Measurements from ENCODE around the gene PNMA1.
"Not testable (repeated sequence)": the region's sequence is repeated elsewhere in the genome, so short reads cannot be mapped to it uniquely, and the experiment has no call there.

The PNMA1 gene

DNA sequence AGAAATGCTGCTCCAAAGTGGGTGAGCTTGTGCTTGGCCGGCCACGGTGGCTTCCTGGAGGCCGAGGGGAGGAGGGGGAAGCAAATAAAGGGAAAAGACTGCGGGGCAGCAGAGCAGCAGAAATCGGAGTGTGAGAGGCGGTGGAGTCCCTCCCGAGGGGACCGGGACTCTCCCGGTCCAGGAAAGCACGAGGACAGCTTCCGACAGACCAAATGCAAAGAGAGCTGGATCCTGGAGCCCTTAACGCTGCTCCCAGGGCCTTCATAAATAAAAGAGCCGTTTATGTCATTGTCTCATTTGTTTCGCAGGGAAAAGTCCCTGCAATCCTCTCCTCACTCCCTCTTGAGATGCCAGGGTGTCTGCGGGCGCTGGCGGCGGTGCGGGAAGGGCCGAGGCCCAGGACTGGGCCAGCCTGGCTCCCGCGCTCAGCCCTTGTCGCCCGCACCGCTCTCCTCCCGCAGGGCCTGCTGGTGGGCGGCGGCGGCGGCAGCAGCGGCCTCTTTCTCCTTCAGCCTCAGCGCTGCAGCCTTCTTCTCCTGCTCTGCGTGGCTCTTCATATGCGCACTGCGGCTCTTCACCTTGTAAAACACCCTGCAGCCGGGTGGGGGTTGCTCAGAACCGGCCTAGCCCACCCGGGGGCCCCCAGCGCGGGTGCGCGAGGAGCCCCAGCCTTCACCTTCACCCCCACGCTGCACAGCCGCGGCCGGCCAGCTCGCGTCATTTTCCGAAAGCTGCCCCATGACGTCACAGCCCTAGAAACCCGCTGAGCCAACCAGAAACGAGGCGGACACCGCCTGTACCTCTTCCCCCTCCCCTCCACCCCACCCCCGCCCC is 4.5 kb upstream of the PNMA1 start:
- H3K9ac ChIP-seq (ENCODE audit: low read length): peak overlapping the region; percentile 50
- peak overlapping the region; percentile 74 for H3K27ac ChIP-seq (ENCODE audit: low read depth, low read length)
- peaks cover 65% of the 10 kb centered on the region for H3K36me3 ChIP-seq (ENCODE audit: insufficient read depth, low read length)
- no peaks in the 10 kb centered on the region for H3K27me3 ChIP-seq (ENCODE audit: control insufficient read depth in 1 of 2, insufficient read depth in 2 of 2, low read length in 2 of 2)
- H3K4me1 ChIP-seq (ENCODE audit: insufficient read depth, low read length): peaks cover 21% of the 10 kb centered on the region
- H3K9me3 ChIP-seq (ENCODE audit: low read length): no peaks in the 10 kb centered on the region
- H3K4me3 ChIP-seq (ENCODE audit: low read depth in 1 of 2, low read length in 2 of 2): peak overlapping the region; percentile 37 to 68

DNA sequence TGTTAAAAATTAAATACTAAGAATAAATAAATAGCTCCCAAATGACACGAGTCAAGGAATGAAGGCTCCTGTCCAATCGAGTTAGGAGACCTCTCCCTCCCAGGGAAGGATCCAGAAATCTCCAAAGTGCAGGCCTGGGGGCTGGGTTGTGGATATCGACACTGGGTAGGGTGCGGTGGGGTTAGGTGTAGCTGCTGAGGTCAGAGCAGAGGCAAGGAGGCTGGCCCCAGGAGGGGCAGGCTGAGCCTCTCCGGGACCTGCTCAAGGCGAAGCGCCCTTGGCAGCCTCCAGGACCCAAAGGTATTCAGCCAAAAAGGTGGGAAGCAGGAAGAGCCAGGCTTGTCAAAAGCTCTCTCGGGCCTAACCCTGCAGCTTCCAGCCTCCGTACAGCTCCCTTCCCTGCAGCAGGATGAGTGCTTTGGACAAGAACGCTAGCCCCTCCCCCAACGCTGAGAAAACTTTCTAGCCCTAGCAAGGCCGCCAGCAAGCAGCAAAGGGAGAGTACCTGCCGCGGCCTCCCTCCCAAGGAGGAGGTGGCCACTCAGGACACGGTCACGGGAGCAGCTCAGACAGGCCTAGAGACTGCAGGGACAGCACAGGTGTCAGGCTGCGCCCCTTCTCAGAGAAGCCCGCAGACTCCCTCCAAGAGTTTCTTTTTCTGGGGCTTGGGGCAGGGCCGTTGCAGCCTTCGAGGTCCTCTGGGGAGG is 3.7 kb upstream of the PNMA1 start:
- H3K36me3 ChIP-seq (ENCODE audit: insufficient read depth, low read length): peaks cover 58% of the 10 kb centered on the region
- H3K9me3 ChIP-seq (ENCODE audit: low read length): no peaks in the 10 kb centered on the region
- H3K9ac ChIP-seq (ENCODE audit: low read length): peak overlapping the region; percentile 50

DNA sequence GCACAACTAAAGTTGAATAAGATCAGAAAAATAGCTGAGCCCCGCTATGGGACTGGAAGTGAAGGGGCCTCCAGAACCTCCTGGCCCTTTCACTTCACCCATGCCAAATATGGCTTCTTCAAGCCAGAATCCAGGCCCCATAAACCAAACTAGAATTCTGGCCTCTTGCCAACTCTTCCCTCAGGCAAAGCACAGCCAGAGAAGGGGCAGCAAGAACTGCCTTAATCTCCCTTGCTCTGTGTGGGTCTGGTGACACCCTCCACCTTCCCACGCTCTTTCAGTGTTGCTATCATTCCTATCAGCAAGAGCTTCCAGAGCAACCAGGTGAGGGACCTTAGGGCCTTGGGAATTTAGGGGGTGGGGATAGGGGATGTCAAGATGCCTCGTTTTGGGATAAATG is 3.1 kb upstream of the PNMA1 start:
- no peaks in the 10 kb centered on the region for H3K27me3 ChIP-seq (ENCODE audit: control insufficient read depth in 1 of 2, insufficient read depth in 2 of 2, low read length in 2 of 2)
- H3K27ac ChIP-seq (ENCODE audit: low read depth, low read length): peak overlapping the region; percentile 74
- H3K9ac ChIP-seq (ENCODE audit: low read length): peak overlapping the region; percentile 50
- peak overlapping the region in 1 of 2 donors; percentile 37 for H3K4me3 ChIP-seq (ENCODE audit: low read depth in 1 of 2, low read length in 2 of 2)
- peaks cover 19% of the 10 kb centered on the region for H3K4me1 ChIP-seq (ENCODE audit: insufficient read depth, low read length)
- no peaks in the 10 kb centered on the region for H3K9me3 ChIP-seq (ENCODE audit: low read length)
- peaks cover 52% of the 10 kb centered on the region for H3K36me3 ChIP-seq (ENCODE audit: insufficient read depth, low read length)

More for the DNA sequence above, 3.7 kb upstream of the PNMA1 start:
- Histone ChIP-seq H3K27me3 (ENCODE audit: control insufficient read depth in 1 of 2, insufficient read depth in 2 of 2, low read length in 2 of 2) (no peaks in the 10 kb centered on the region), H3K4me1 (ENCODE audit: insufficient read depth, low read length) (peaks cover 15% of the 10 kb centered on the region), H3K4me3 (ENCODE audit: low read depth in 1 of 2, low read length in 2 of 2) (peak overlapping the region; percentile 37 to 68), H3K27ac (ENCODE audit: low read depth, low read length) (peak overlapping the region; percentile 74)

DNA sequence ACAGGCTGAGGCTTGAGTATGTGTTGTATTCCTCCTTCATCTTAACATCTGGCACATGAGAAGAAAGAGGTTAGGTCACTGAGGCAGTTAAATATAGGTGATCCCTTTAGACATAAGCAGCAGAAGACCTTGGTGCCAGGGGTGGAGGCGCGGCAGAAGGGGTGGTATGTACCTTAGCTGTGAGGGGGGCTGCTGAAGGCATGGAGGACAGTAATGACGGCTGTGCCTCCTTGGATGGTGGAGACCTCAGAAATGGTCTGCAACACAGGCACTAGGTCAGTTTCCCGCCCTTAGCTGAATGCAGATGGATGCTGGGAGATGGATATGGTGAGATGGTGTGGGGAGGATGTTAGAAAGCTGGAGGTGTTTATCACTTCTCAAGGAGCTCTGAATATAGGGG is 1.5 kb upstream of the PNMA1 start:
- Histone ChIP-seq H3K4me3 (ENCODE audit: low read depth in 1 of 2, low read length in 2 of 2) (no peak overlapping the region), H3K9ac (ENCODE audit: low read length) (no peak overlapping the region), H3K9me3 (ENCODE audit: low read length) (no peaks in the 10 kb centered on the region), H3K36me3 (ENCODE audit: insufficient read depth, low read length) (peaks cover 36% of the 10 kb centered on the region), H3K4me1 (ENCODE audit: insufficient read depth, low read length) (peaks cover 28% of the 10 kb centered on the region), H3K27ac (ENCODE audit: low read depth, low read length) (peak overlapping the region; percentile 74), H3K27me3 (ENCODE audit: control insufficient read depth in 1 of 2, insufficient read depth in 2 of 2, low read length in 2 of 2) (no peaks in the 10 kb centered on the region)

DNA sequence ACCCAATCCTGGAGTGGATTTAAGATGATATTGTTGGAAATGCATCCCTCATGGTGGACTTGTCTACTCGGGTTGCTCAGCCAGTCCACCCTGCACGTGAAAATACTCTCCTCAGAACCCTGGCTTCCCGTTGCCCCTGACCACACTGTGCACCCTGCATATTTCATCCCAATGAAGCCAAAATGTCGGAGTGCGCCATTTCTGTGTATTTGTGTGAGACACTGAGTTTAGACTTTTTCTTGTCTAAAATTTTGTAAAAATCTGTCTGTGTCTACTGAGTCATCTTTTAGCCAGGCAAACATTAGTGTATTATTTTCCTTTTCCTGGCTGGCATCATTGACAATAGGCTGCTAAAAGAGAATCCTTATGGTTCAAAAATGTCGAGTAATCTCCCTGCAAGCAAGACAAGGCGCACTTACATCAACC is 485 bp upstream of the PNMA1 start:
- Histone ChIP-seq H3K9ac (ENCODE audit: low read length) (no peak overlapping the region), H3K9me3 (ENCODE audit: low read length) (no peaks in the 10 kb centered on the region), H3K36me3 (ENCODE audit: insufficient read depth, low read length) (peaks cover 29% of the 10 kb centered on the region), H3K27ac (ENCODE audit: low read depth, low read length) (peak overlapping the region; percentile 84), H3K4me1 (ENCODE audit: insufficient read depth, low read length) (peaks cover 27% of the 10 kb centered on the region), H3K4me3 (ENCODE audit: low read depth in 1 of 2, low read length in 2 of 2) (peak overlapping the region; percentile 94 to 96), H3K27me3 (ENCODE audit: control insufficient read depth in 1 of 2, insufficient read depth in 2 of 2, low read length in 2 of 2) (no peaks in the 10 kb centered on the region)

DNA sequence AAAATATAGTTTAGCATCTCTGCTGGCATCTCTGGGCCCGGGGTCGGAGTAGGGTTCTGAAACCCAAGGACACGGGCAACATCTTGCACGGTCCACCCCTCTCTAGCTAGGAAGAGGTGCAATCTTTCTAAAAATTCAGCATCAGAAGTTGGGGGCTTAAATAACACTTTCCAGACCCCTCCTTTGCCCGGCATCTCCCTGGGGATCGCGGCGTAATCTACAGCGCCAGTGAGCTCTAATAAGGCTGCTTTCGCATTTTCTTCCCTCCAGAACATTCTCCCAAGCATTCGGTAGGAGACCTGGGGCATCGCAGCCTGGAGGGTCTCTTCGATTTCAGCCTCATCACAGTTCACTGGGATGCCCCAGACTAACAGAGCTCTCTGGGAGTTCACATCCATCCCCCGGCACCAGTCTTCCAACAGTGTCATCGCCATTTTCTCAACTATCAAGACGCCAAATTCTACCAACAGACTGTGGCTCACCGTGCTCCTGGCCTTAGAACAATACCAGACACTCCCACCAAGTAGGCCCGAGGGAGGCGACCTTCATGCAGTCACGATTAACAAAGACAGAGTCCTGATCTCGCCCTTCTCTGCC is 880 bp downstream of the PNMA1 start:
- Histone ChIP-seq H3K4me1 (ENCODE audit: insufficient read depth, low read length) (peaks cover 21% of the 10 kb centered on the region), H3K27ac (ENCODE audit: low read depth, low read length) (peak overlapping the region; percentile 84), H3K9me3 (ENCODE audit: low read length) (no peaks in the 10 kb centered on the region), H3K36me3 (ENCODE audit: insufficient read depth, low read length) (peaks cover 21% of the 10 kb centered on the region), H3K27me3 (ENCODE audit: control insufficient read depth in 1 of 2, insufficient read depth in 2 of 2, low read length in 2 of 2) (no peaks in the 10 kb centered on the region), H3K4me3 (ENCODE audit: low read depth in 1 of 2, low read length in 2 of 2) (peak overlapping the region; percentile 94 to 96), H3K9ac (ENCODE audit: low read length) (peak overlapping the region; percentile 90)

DNA sequence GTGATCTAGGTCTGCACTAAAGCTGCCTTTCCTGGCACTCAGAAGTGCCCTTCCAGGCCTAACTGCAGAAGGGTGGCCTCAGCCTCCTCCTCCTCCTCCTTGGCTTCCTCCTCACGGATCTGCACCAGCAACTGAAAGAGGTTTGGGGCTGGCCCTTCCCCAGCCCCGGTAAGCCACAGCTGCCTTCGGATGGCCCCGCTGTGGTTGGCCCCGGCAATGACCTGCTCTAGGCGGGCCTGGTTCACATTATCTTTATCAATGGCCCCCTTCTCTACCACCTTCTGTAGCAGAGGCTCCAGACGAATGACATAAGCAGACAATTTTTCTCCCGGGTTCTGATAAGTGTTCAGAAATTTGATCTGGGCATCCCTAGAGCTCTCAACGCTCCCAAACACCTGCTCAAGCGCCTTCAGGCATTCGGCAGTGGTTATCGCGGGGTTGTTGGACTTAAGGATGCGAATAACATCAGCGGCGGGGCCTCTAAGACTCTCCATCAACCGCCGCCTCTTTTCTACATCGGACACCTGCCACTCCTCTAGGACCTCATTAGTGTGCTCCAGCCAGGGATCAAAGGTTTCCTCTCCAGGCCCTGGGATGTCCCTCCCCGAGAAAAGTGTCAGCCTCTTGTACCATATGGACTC is 1.5 kb downstream of the PNMA1 start:
- Histone ChIP-seq H3K4me1 (ENCODE audit: insufficient read depth, low read length) (peaks cover 21% of the 10 kb centered on the region), H3K36me3 (ENCODE audit: insufficient read depth, low read length) (peaks cover 16% of the 10 kb centered on the region), H3K27ac (ENCODE audit: low read depth, low read length) (peak overlapping the region; percentile 84), H3K4me3 (ENCODE audit: low read depth in 1 of 2, low read length in 2 of 2) (peak overlapping the region; percentile 94 to 96), H3K9me3 (ENCODE audit: low read length) (no peaks in the 10 kb centered on the region), H3K9ac (ENCODE audit: low read length) (peak overlapping the region; percentile 90), H3K27me3 (ENCODE audit: control insufficient read depth in 1 of 2, insufficient read depth in 2 of 2, low read length in 2 of 2) (no peaks in the 10 kb centered on the region)

DNA sequence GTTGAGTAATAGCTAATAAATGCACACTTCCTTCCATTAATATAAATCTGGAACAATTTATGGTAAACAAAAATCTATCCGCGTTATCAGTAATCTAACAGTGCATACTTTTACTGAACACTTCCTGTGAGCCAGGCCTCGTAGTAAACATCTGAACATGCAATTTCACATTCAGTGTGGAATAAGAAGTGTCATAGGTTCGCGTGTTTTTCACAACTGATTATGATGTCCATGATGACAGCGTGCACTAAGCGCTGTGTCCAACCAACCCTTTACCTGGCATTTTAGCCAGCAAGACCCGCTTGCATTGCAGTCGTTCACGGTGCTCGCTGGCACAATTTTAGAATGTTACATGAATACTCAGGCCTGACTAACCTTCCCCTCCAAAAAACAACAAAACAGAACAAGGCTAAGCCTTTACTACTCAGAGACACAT is 2.1 kb downstream of the PNMA1 start:
- no peaks in the 10 kb centered on the region for H3K9me3 ChIP-seq (ENCODE audit: low read length)
- peak overlapping the region; percentile 90 for H3K9ac ChIP-seq (ENCODE audit: low read length)
- peaks cover 21% of the 10 kb centered on the region for H3K4me1 ChIP-seq (ENCODE audit: insufficient read depth, low read length)
- peak overlapping the region; percentile 94 to 96 for H3K4me3 ChIP-seq (ENCODE audit: low read depth in 1 of 2, low read length in 2 of 2)
- no peaks in the 10 kb centered on the region for H3K27me3 ChIP-seq (ENCODE audit: control insufficient read depth in 1 of 2, insufficient read depth in 2 of 2, low read length in 2 of 2)
- H3K27ac ChIP-seq (ENCODE audit: low read depth, low read length): peak overlapping the region; percentile 84
- H3K36me3 ChIP-seq (ENCODE audit: insufficient read depth, low read length): peaks cover 12% of the 10 kb centered on the region

DNA sequence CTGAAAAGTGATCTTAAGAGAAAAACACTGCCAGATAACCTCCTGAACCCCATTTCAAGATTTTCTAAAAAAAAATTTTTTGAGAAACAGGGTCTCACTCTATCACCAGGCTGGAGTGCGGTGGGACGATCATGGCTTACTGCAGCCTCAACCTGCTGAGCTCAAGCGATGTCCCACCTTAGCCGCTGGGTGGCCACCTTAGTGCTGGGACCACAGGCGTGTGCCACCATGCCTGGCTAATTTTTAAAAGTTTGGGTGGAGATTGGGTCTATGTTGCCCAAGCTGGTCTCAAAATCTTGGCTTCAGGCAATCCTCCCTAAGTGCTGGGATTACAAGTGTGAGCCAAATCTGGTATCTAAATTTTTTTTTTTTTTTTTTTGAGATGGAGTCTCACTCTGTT is 3.4 kb downstream of the PNMA1 start:
- no peak overlapping the region for H3K4me3 ChIP-seq (ENCODE audit: low read depth in 1 of 2, low read length in 2 of 2)
- no peak overlapping the region for H3K27ac ChIP-seq (ENCODE audit: low read depth, low read length)
- H3K27me3 ChIP-seq (ENCODE audit: control insufficient read depth in 1 of 2, insufficient read depth in 2 of 2, low read length in 2 of 2): no peaks in the 10 kb centered on the region
- peaks cover 17% of the 10 kb centered on the region for H3K4me1 ChIP-seq (ENCODE audit: insufficient read depth, low read length)
- no peak overlapping the region for H3K9ac ChIP-seq (ENCODE audit: low read length)
- peaks cover 5% of the 10 kb centered on the region for H3K36me3 ChIP-seq (ENCODE audit: insufficient read depth, low read length)
- no peaks in the 10 kb centered on the region for H3K9me3 ChIP-seq (ENCODE audit: low read length)

DNA sequence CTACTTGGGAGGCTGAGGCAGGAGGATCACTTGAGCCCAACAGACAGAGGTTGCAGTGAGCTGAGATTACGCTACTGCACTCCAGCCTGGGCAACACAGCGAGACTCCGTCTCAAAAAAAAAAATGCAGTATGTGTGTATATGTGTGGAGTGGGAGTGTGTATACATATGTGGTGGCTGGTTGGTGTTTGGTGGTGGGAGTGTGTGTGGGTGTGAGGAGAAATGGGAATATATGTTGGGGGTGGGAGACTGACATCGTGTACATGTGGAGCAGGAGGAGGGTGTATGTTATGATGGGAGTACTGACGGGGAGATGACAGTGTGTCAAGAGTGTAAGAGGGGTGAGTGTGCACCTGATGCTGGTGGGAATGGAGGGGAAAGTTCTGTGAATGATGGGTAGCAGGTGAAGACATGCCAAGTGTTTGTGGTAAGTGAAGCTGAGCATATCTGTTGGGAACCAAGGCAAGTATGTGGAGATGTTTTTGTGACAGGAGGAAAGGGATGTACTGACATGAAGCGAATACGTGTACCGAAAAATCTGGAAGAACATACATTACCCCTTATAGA is 4.2 kb downstream of the PNMA1 start:
- Histone ChIP-seq H3K9ac (ENCODE audit: low read length) (no peak overlapping the region), H3K4me1 (ENCODE audit: insufficient read depth, low read length) (peaks cover 13% of the 10 kb centered on the region), H3K4me3 (ENCODE audit: low read depth in 1 of 2, low read length in 2 of 2) (no peak overlapping the region), H3K36me3 (ENCODE audit: insufficient read depth, low read length) (no peaks in the 10 kb centered on the region), H3K27ac (ENCODE audit: low read depth, low read length) (no peak overlapping the region), H3K27me3 (ENCODE audit: control insufficient read depth in 1 of 2, insufficient read depth in 2 of 2, low read length in 2 of 2) (no peaks in the 10 kb centered on the region), H3K9me3 (ENCODE audit: low read length) (no peaks in the 10 kb centered on the region)

DNA sequence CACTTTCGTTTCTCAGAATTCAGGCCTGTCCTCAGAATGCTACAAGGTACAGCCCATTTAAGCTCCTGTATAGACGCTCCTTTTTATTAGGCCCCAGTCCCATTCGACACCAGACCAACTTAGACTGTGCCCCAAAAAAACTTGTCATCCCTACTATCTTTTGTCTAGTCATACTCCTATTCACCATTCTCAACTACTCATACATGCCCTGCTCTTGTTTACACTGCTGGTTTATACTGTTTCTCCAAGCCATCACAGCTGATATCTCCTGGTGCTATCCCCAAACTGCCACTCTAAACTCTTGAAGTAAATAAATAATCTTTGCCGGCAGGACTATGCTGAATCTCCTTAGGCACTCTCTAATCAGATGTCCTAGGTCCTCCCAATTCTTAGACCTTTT is 6.1 kb downstream of the PNMA1 start:
- H3K27me3 ChIP-seq (ENCODE audit: control insufficient read depth in 1 of 2, insufficient read depth in 2 of 2, low read length in 2 of 2); H3K9me3 ChIP-seq (ENCODE audit: low read length); H3K4me3 ChIP-seq (ENCODE audit: low read depth in 1 of 2, low read length in 2 of 2); H3K9ac ChIP-seq (ENCODE audit: low read length); H3K36me3 ChIP-seq (ENCODE audit: insufficient read depth, low read length); H3K27ac ChIP-seq (ENCODE audit: low read depth, low read length): not testable (repeated sequence)
- H3K4me1 ChIP-seq (ENCODE audit: insufficient read depth, low read length): peaks cover 13% of the 10 kb centered on the region

Measured in muscle layer of colon (tissue), 2 donors.